ENCODE data around the gene ARPC5L.

DNA sequence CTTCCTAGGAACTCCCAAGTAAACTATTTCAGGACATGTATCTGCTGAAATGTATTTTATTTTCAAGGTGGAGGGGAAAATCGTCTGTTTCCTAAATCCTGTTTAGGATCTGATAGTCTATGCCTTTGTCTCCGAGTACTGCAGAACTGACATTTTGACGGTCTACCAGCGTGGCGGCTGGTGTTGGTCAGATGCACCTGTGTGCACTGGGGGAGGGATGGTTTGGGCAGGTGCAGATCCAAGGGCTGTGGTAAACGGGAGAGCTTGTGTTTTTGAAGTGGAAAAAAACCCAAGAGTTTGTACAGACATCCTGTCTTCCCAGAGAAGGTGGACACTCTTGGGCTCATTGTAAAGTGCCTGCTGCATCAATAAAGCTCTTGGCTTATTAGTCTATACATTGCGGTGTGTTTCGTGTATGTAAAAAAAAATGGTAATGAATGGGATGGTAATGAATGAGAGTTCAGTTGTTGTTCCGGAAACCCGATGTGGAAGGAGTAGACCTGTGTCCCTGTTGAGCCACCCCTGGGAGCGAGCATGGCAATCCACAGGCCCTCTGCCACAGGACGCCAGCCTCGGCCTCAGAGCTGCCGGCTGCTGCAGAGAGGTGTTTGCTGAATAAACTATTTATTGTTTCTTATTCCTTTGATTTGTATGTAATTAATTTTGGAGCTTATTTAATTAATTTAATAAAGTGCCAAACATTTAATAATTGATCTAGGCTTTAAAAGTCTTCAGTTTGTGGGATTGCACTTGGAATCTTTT is 15.3 kb downstream of the ARPC5L start:
- TF ChIP-seq, protein P1, sequence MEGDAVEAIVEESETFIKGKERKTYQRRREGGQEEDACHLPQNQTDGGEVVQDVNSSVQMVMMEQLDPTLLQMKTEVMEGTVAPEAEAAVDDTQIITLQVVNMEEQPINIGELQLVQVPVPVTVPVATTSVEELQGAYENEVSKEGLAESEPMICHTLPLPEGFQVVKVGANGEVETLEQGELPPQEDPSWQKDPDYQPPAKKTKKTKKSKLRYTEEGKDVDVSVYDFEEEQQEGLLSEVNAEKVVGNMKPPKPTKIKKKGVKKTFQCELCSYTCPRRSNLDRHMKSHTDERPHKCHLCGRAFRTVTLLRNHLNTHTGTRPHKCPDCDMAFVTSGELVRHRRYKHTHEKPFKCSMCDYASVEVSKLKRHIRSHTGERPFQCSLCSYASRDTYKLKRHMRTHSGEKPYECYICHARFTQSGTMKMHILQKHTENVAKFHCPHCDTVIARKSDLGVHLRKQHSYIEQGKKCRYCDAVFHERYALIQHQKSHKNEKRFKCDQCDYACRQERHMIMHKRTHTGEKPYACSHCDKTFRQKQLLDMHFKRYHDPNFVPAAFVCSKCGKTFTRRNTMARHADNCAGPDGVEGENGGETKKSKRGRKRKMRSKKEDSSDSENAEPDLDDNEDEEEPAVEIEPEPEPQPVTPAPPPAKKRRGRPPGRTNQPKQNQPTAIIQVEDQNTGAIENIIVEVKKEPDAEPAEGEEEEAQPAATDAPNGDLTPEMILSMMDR (IDR thresholded peaks at IDR 0.05; ENCODE audit: control extremely low read depth in 1 of 3, insufficient read depth in 1 of 3, low read depth in 1 of 3, low read length in 3 of 3): no peak
- TF ChIP-seq HDAC2 (IDR thresholded peaks at IDR 0.05; ENCODE audit: borderline replicate concordance in 1 of 2, low read depth in 2 of 2, low read length in 2 of 2): no peak
- no peak for TF ChIP-seq CTBP2 (IDR thresholded peaks at IDR 0.05; ENCODE audit: borderline replicate concordance, insufficient read depth, insufficient read length, low read length)
- no peak for TF ChIP-seq EGR1 (IDR thresholded peaks at IDR 0.05; ENCODE audit: borderline replicate concordance, low read depth, low read length)
- TF ChIP-seq CEBPB (IDR thresholded peaks at IDR 0.05; ENCODE audit: low read depth, low read length): no peak
- TF ChIP-seq MAFK (IDR thresholded peaks at IDR 0.05; ENCODE audit: low read depth, low read length): no peak
- no peak for TF ChIP-seq SP4 (IDR thresholded peaks at IDR 0.05; ENCODE audit: low read length)
- TF ChIP-seq RAD21 (IDR thresholded peaks at IDR 0.05 in 1 of 2, conservative IDR thresholded peaks at IDR 0.05 in 1 of 2; ENCODE audit: low read depth in 2 of 2, low read length in 2 of 2): no peak
- no peak for TF ChIP-seq RBBP5 (IDR thresholded peaks at IDR 0.05; ENCODE audit: borderline replicate concordance, low read depth, low read length)
- TF ChIP-seq BACH1 (IDR thresholded peaks at IDR 0.05; ENCODE audit: low read length): no peak

Measured in H1 (cell line).